MCF 10A (cell line): Measurements from ENCODE around the gene S100A4. TPM values are rescaled to one million over a fixed set of nuclear protein-coding genes. Genes with fewer than 3 reads are reported as not detected.

ENCODE experiments used
- BruUV-seq: library from RNA; stranded (reverse); fragments of 400-500 nt; replicated peaks from 2 replicates; lab custom pipeline; 2021; lab: Mats Ljungman, UMichigan
- CTCF ChIA-PET: fragments of 300-600 bp; sonication (Branson Sonifier 250); formaldehyde crosslinking; extraction: SDS; loops from one replicate; lab custom pipeline; 2021; ENCODE audit warnings: antibody characterized with exemption, inconsistent platforms; lab: Yijun Ruan, JAX
- POLR2A ChIA-PET: fragments of 300-600, 350-650 bp; sonication (Branson Sonifier 250); formaldehyde crosslinking; extraction: SDS; loops from one replicate; lab custom pipeline; 2020; ENCODE audit warnings: antibody characterized with exemption, inconsistent platforms; lab: Yijun Ruan, JAX
- DNase-seq: peaks from one replicate; pipeline ENCODE4 v3.0.0-alpha.2; 2018; ENCODE audit not compliant: unreplicated experiment
- H3K27ac Mint-ChIP-seq: one replicate; pipeline ENCODE4 v1.8.0; 2022; ENCODE audit warnings: mild to moderate bottlenecking, low read depth, mixed read lengths; ENCODE audit not compliant: unreplicated experiment
- H3K27me3 Mint-ChIP-seq: one replicate; pipeline ENCODE4 v1.8.0; 2022; ENCODE audit warnings: mixed read lengths; ENCODE audit not compliant: insufficient read depth, unreplicated experiment
- H3K36me3 Mint-ChIP-seq: one replicate; pipeline ENCODE4 v1.8.0; 2022; ENCODE audit warnings: mild to moderate bottlenecking, moderate library complexity, mixed read lengths; ENCODE audit not compliant: insufficient read depth, unreplicated experiment
- H3K4me1 Mint-ChIP-seq: one replicate; pipeline ENCODE4 v1.8.0; 2022; ENCODE audit warnings: mixed read lengths; ENCODE audit not compliant: insufficient read depth, unreplicated experiment
- H3K4me3 Mint-ChIP-seq: one replicate; pipeline ENCODE4 v1.8.0; 2022; ENCODE audit warnings: mild to moderate bottlenecking, moderate library complexity, mixed read lengths; ENCODE audit not compliant: unreplicated experiment
- H3K9me3 Mint-ChIP-seq: one replicate; pipeline ENCODE4 v1.8.0; 2022; ENCODE audit warnings: mixed read lengths; ENCODE audit not compliant: unreplicated experiment
- CTCF ChIP-seq: fragments of 200-600 bp; IDR thresholded peaks from one replicate; pipeline ENCODE4 v1.8.0; 2022; ENCODE audit warnings: antibody characterized with exemption, mild to moderate bottlenecking; ENCODE audit not compliant: unreplicated experiment
- intact Hi-C: fragments of 100-400 bp; cut with micrococcal nuclease; formaldehyde crosslinking; loops from 2 replicates; pipeline ENCODE4 v1.14.1; 2022
- total RNA-seq: library from RNA; stranded (reverse); gene quantifications from 2 replicates; pipeline ENCODE4 v1.2.3, GENCODE V29; 2022

The S100A4 gene
- total RNA-seq, 1 experiment from 2014 or later: 60.7 TPM

GRCh38 chr1:153549741-153550397 lies 4.3 kb upstream of the S100A4 start:
- CTCF ChIA-PET: interaction anchor here (1.1 to 13.1 kb wide), 8 partner anchors 9 to 40 kb away, joined by 3 to 146 read pairs (median 14); partner anchors contain the start of gene S100A6
- Mint-ChIP-seq H3K4me3 (no peak overlapping the region), H3K36me3 (peaks cover 29% of the 10 kb centered on the region), H3K4me1 (peaks cover 47% of the 10 kb centered on the region), H3K27me3 (no peaks in the 10 kb centered on the region), H3K27ac (peak overlapping the region; percentile 50), H3K9me3 (no peaks in the 10 kb centered on the region)
- intact Hi-C loops: loop anchor here (1.0 to 2.0 kb wide), 2 partner anchors 15 to 23 kb away; partner anchors contain the start of gene S100A2
- no peak for DNase-seq
- no peak for TF ChIP-seq CTCF
- POLR2A ChIA-PET: interaction anchor here (0.9 to 36.1 kb wide), 8 partner anchors 5 to 178 kb away, joined by 3 to 2106 read pairs (median 12); partner anchors contain the start of genes INTS3, S100A16, S100A2 and S100A3
- BruUV-seq: no TSS peak

- Mint-ChIP-seq H3K36me3 (peaks cover 22% of the 10 kb centered on the region), H3K9me3 (no peaks in the 10 kb centered on the region), H3K27ac (peak within 1 kb of the TSS; percentile 50), H3K27me3 (no peaks in the 10 kb centered on the region), H3K4me3 (peak within 1 kb of the TSS; percentile 37), H3K4me1 (peaks cover 56% of the 10 kb centered on the region)
- BruUV-seq: no TSS peak
- no peak for TF ChIP-seq CTCF
- intact Hi-C loops: loop anchor here (1.0 to 2.0 kb wide), 2 partner anchors 16 to 22 kb away; partner anchors contain the start of gene S100A2
- ChIA-PET CTCF (interaction anchor here (1.1 to 13.1 kb wide), 9 partner anchors 10 to 40 kb away, joined by 3 to 146 read pairs (median 7); partner anchors contain the start of gene S100A6), POLR2A (interaction anchor here (0.8 to 36.1 kb wide), 8 partner anchors 6 to 93 kb away, joined by 3 to 2106 read pairs (median 12); partner anchors contain the start of genes S100A16, S100A2, S100A3 and S100A4)
- peak; percentile 98 for DNase-seq
Observed at GRCh38 chr1:153548722-153549688, 3.4 kb upstream of the S100A4 start, which contains the start of gene S100A3. S100A3 (minus strand) TSS chr1:153549258; CDS start chr1:153548485, 773 bp downstream.

GRCh38 chr1:153547560-153548551 lies 2.2 kb upstream of the S100A4 start:
- CTCF ChIA-PET: interaction anchor here (0.5 to 13.1 kb wide), 8 partner anchors 12 to 39 kb away, joined by 3 to 146 read pairs (median 4); partner anchors contain the start of gene S100A6
- intact Hi-C loops: loop anchor here (2.0 kb wide), 1 partner anchor 17 kb away; the partner anchor contains the start of gene S100A2
- Mint-ChIP-seq H3K27ac (peak overlapping the region; percentile 50), H3K4me1 (peaks cover 67% of the 10 kb centered on the region), H3K9me3 (no peaks in the 10 kb centered on the region), H3K36me3 (peaks cover 22% of the 10 kb centered on the region), H3K27me3 (no peaks in the 10 kb centered on the region), H3K4me3 (no peak overlapping the region)
- no peak for DNase-seq
- POLR2A ChIA-PET: interaction anchor here (1.0 to 36.1 kb wide), 6 partner anchors 7 to 67 kb away, joined by 3 to 2106 read pairs (median 30); partner anchors contain the start of genes S100A2, S100A3, S100A4 and S100A5
- no peak for TF ChIP-seq CTCF
- BruUV-seq: no TSS peak
